Chondrocyte (in vitro differentiated cells): Measurements from ENCODE around the gene COX4I2. TPM values are rescaled to one million over a fixed set of nuclear protein-coding genes. Genes with fewer than 3 reads are reported as not detected.

Source experiments
- DNase-seq: peaks from one replicate; pipeline ENCODE4 v3.0.0; 2021; ENCODE audit warnings: mixed read lengths, low spot score
- H3K27ac Mint-ChIP-seq: one replicate; pipeline ENCODE4 v1.8.0; 2021; ENCODE audit warnings: mild to moderate bottlenecking, moderate library complexity, mixed read lengths; ENCODE audit not compliant: unreplicated experiment
- H3K27me3 Mint-ChIP-seq: 2 replicates; pipeline ENCODE4 v1.8.0; 2021; ENCODE audit warnings: low read depth, mixed read lengths
- H3K36me3 Mint-ChIP-seq: 2 replicates; pipeline ENCODE4 v1.8.0; 2021; ENCODE audit warnings: low read depth, mixed read lengths
- H3K4me1 Mint-ChIP-seq: 2 replicates; pipeline ENCODE4 v1.8.0; 2021; ENCODE audit warnings: low read depth, mild to moderate bottlenecking, mixed read lengths
- H3K4me3 Mint-ChIP-seq: one replicate; pipeline ENCODE4 v1.8.0; 2021; ENCODE audit warnings: mild to moderate bottlenecking, moderate library complexity, mixed read lengths; ENCODE audit not compliant: unreplicated experiment
- H3K9me3 Mint-ChIP-seq: 2 replicates; pipeline ENCODE4 v1.8.0; 2021; ENCODE audit warnings: low read depth, mixed read lengths
- CTCF ChIP-seq: fragments of 200-600 bp; sonication (generic); IDR thresholded peaks from 2 replicates; pipeline ENCODE4 v1.5.0; 2021; ENCODE audit warnings: antibody characterized with exemption, mild to moderate bottlenecking, moderate library complexity
- total RNA-seq: library from RNA; stranded (reverse); gene quantifications from 3 replicates; pipeline ENCODE4 v1.2.1, GENCODE V29; 2021

Gene COX4I2
- total RNA-seq, 1 donor from 2014 or later, result not detected

GRCh38 chr20:31673435-31673834 lies 35.7 kb downstream of the COX4I2 start:
- peaks cover 28% of the 10 kb centered on the region for H3K36me3 Mint-ChIP-seq
- TF ChIP-seq CTCF, result no peak

GRCh38 chr20:31673943-31674463 lies 36.3 kb downstream of the COX4I2 start:
- Mint-ChIP-seq H3K9me3 (no peaks in the 10 kb centered on the region), H3K4me3 (no peak overlapping the region), H3K27me3 (no peaks in the 10 kb centered on the region), H3K36me3 (peaks cover 32% of the 10 kb centered on the region), H3K4me1 (peaks cover 61% of the 10 kb centered on the region), H3K27ac (no peak overlapping the region)
- TF ChIP-seq CTCF, result no peak
- DNase-seq, result no peak

More at GRCh38 chr20:31673435-31673834, 35.7 kb downstream of the COX4I2 start:
- Mint-ChIP-seq H3K4me1 (peaks cover 55% of the 10 kb centered on the region), H3K9me3 (no peaks in the 10 kb centered on the region), H3K27me3 (no peaks in the 10 kb centered on the region), H3K4me3 (no peak overlapping the region), H3K27ac (no peak overlapping the region)
- DNase-seq, result no peak

- Mint-ChIP-seq H3K9me3 (no peaks in the 10 kb centered on the region), H3K36me3 (peaks cover 26% of the 10 kb centered on the region), H3K4me1 (peaks cover 58% of the 10 kb centered on the region), H3K4me3 (peak overlapping the region; percentile 21), H3K27ac (peak overlapping the region; percentile 87), H3K27me3 (no peaks in the 10 kb centered on the region)
- no peak for TF ChIP-seq CTCF
- DNase-seq, result no peak
Observed at GRCh38 chr20:31674895-31675827, 37.4 kb downstream of the COX4I2 start.

GRCh38 chr20:31675828-31676608 lies 38.3 kb downstream of the COX4I2 start:
- no peak for TF ChIP-seq CTCF
- H3K4me3 Mint-ChIP-seq, result no peak overlapping the region
- no peaks in the 10 kb centered on the region for H3K27me3 Mint-ChIP-seq
- peak overlapping the region; percentile 87 for H3K27ac Mint-ChIP-seq
- H3K9me3 Mint-ChIP-seq, result no peaks in the 10 kb centered on the region
- H3K4me1 Mint-ChIP-seq, result peaks cover 56% of the 10 kb centered on the region
- H3K36me3 Mint-ChIP-seq, result peaks cover 33% of the 10 kb centered on the region
- no peak for DNase-seq

GRCh38 chr20:31676609-31676989 lies 38.9 kb downstream of the COX4I2 start:
- Mint-ChIP-seq H3K9me3 (no peaks in the 10 kb centered on the region), H3K27ac (no peak overlapping the region), H3K36me3 (peaks cover 34% of the 10 kb centered on the region), H3K4me1 (peaks cover 57% of the 10 kb centered on the region), H3K27me3 (no peaks in the 10 kb centered on the region), H3K4me3 (no peak overlapping the region)
- no peak for TF ChIP-seq CTCF
- DNase-seq, result no peak
